ENCODE data around the gene BCL2. TPM values are rescaled to one million over a fixed set of nuclear protein-coding genes. Genes with fewer than 3 reads are reported as not detected.

Gene BCL2
- total RNA-seq, 1 donor from 2014 or later = 39.1 TPM

GRCh38 chr18:63179422-63179821 lies 140.1 kb downstream of the BCL2 start:
- H3K36me3 ChIP-seq (ENCODE audit: control insufficient read depth in 3 of 3, insufficient read depth in 3 of 3, low read length in 3 of 3) = no peaks in the 10 kb centered on the region
- no peak overlapping the region for H3K27ac ChIP-seq (ENCODE audit: low read depth, low read length)
- H3K4me3 ChIP-seq (ENCODE audit: low read length in 3 of 3) = peak overlapping the region in 1 of 3 donors; percentile 22
- peak overlapping the region in 1 of 3 donors; percentile 76 for H3K9ac ChIP-seq (ENCODE audit: low read depth in 1 of 3, low read length in 3 of 3)
- no peaks in the 10 kb centered on the region for H3K9me3 ChIP-seq (ENCODE audit: control insufficient read depth in 3 of 3, low read length in 3 of 3)
- H3K27me3 ChIP-seq (ENCODE audit: control insufficient read depth in 3 of 3, insufficient read depth in 3 of 3, low read length in 3 of 3) = no peaks in the 10 kb centered on the region
- H3K4me1 ChIP-seq (ENCODE audit: control insufficient read depth in 3 of 3, insufficient read depth in 3 of 3, low read length in 3 of 3) = peaks cover 37 to 56% (median 42%) of the 10 kb centered on the region in 3 donors

- H3K9ac ChIP-seq (ENCODE audit: low read depth in 1 of 3, low read length in 3 of 3) = peak overlapping the region in 2 of 3 donors; percentile 13 to 76
- no peaks in the 10 kb centered on the region for H3K27me3 ChIP-seq (ENCODE audit: control insufficient read depth in 3 of 3, insufficient read depth in 3 of 3, low read length in 3 of 3)
- peaks cover 37 to 55% (median 42%) of the 10 kb centered on the region in 3 donors for H3K4me1 ChIP-seq (ENCODE audit: control insufficient read depth in 3 of 3, insufficient read depth in 3 of 3, low read length in 3 of 3)
- no peaks in the 10 kb centered on the region for H3K9me3 ChIP-seq (ENCODE audit: control insufficient read depth in 3 of 3, low read length in 3 of 3)
- peak overlapping the region in 2 of 3 donors; percentile 22 to 59 for H3K4me3 ChIP-seq (ENCODE audit: low read length in 3 of 3)
- no peaks in the 10 kb centered on the region for H3K36me3 ChIP-seq (ENCODE audit: control insufficient read depth in 3 of 3, insufficient read depth in 3 of 3, low read length in 3 of 3)
- H3K27ac ChIP-seq (ENCODE audit: low read depth, low read length) = no peak overlapping the region
These were observed 140.6 kb downstream of the BCL2 start for GRCh38 chr18:63178971-63179370.

- H3K27me3 ChIP-seq (ENCODE audit: control insufficient read depth in 3 of 3, insufficient read depth in 3 of 3, low read length in 3 of 3) = no peaks in the 10 kb centered on the region
- H3K27ac ChIP-seq (ENCODE audit: low read depth, low read length) = peak overlapping the region; percentile 49
- H3K9ac ChIP-seq (ENCODE audit: low read depth in 1 of 3, low read length in 3 of 3) = peak overlapping the region; percentile 24 to 76 (median 65)
- H3K4me3 ChIP-seq (ENCODE audit: low read length in 3 of 3) = peak overlapping the region; percentile 37 to 59 (median 45)
- no peaks in the 10 kb centered on the region for H3K9me3 ChIP-seq (ENCODE audit: control insufficient read depth in 3 of 3, low read length in 3 of 3)
- no peaks in the 10 kb centered on the region for H3K36me3 ChIP-seq (ENCODE audit: control insufficient read depth in 3 of 3, insufficient read depth in 3 of 3, low read length in 3 of 3)
- peaks cover 35 to 48% (median 39%) of the 10 kb centered on the region in 3 donors for H3K4me1 ChIP-seq (ENCODE audit: control insufficient read depth in 3 of 3, insufficient read depth in 3 of 3, low read length in 3 of 3)
These were observed 141.4 kb downstream of the BCL2 start for GRCh38 chr18:63177919-63178821.

GRCh38 chr18:63177259-63177658 lies 142.3 kb downstream of the BCL2 start:
- Histone ChIP-seq H3K9ac (ENCODE audit: low read depth in 1 of 3, low read length in 3 of 3) (no peak overlapping the region), H3K27ac (ENCODE audit: low read depth, low read length) (no peak overlapping the region), H3K27me3 (ENCODE audit: control insufficient read depth in 3 of 3, insufficient read depth in 3 of 3, low read length in 3 of 3) (no peaks in the 10 kb centered on the region), H3K4me3 (ENCODE audit: low read length in 3 of 3) (no peak overlapping the region), H3K4me1 (ENCODE audit: control insufficient read depth in 3 of 3, insufficient read depth in 3 of 3, low read length in 3 of 3) (peaks cover 29 to 38% (median 32%) of the 10 kb centered on the region in 3 donors), H3K9me3 (ENCODE audit: control insufficient read depth in 3 of 3, low read length in 3 of 3) (no peaks in the 10 kb centered on the region), H3K36me3 (ENCODE audit: control insufficient read depth in 3 of 3, insufficient read depth in 3 of 3, low read length in 3 of 3) (no peaks in the 10 kb centered on the region)

- H3K9ac ChIP-seq (ENCODE audit: low read depth in 1 of 3, low read length in 3 of 3) = no peak overlapping the region
- peaks cover 19 to 27% (median 21%) of the 10 kb centered on the region in 3 donors for H3K4me1 ChIP-seq (ENCODE audit: control insufficient read depth in 3 of 3, insufficient read depth in 3 of 3, low read length in 3 of 3)
- H3K4me3 ChIP-seq (ENCODE audit: low read length in 3 of 3) = no peak overlapping the region
- no peaks in the 10 kb centered on the region for H3K9me3 ChIP-seq (ENCODE audit: control insufficient read depth in 3 of 3, low read length in 3 of 3)
- H3K36me3 ChIP-seq (ENCODE audit: control insufficient read depth in 3 of 3, insufficient read depth in 3 of 3, low read length in 3 of 3) = no peaks in the 10 kb centered on the region
- H3K27ac ChIP-seq (ENCODE audit: low read depth, low read length) = no peak overlapping the region
- H3K27me3 ChIP-seq (ENCODE audit: control insufficient read depth in 3 of 3, insufficient read depth in 3 of 3, low read length in 3 of 3) = no peaks in the 10 kb centered on the region
These were observed 144.3 kb downstream of the BCL2 start for GRCh38 chr18:63175264-63175663.

GRCh38 chr18:63173983-63174382 lies 145.6 kb downstream of the BCL2 start:
- Histone ChIP-seq H3K9me3 (ENCODE audit: control insufficient read depth in 3 of 3, low read length in 3 of 3) (no peaks in the 10 kb centered on the region), H3K27me3 (ENCODE audit: control insufficient read depth in 3 of 3, insufficient read depth in 3 of 3, low read length in 3 of 3) (no peaks in the 10 kb centered on the region), H3K4me1 (ENCODE audit: control insufficient read depth in 3 of 3, insufficient read depth in 3 of 3, low read length in 3 of 3) (peaks cover 9 to 17% (median 16%) of the 10 kb centered on the region in 3 donors), H3K27ac (ENCODE audit: low read depth, low read length) (no peak overlapping the region), H3K9ac (ENCODE audit: low read depth in 1 of 3, low read length in 3 of 3) (no peak overlapping the region), H3K36me3 (ENCODE audit: control insufficient read depth in 3 of 3, insufficient read depth in 3 of 3, low read length in 3 of 3) (no peaks in the 10 kb centered on the region), H3K4me3 (ENCODE audit: low read length in 3 of 3) (no peak overlapping the region)

- H3K4me3 ChIP-seq (ENCODE audit: low read length in 3 of 3) = no peak overlapping the region
- H3K4me1 ChIP-seq (ENCODE audit: control insufficient read depth in 3 of 3, insufficient read depth in 3 of 3, low read length in 3 of 3) = no peaks in the 10 kb centered on the region
- H3K9ac ChIP-seq (ENCODE audit: low read depth in 1 of 3, low read length in 3 of 3) = no peak overlapping the region
- no peaks in the 10 kb centered on the region for H3K9me3 ChIP-seq (ENCODE audit: control insufficient read depth in 3 of 3, low read length in 3 of 3)
- no peaks in the 10 kb centered on the region for H3K27me3 ChIP-seq (ENCODE audit: control insufficient read depth in 3 of 3, insufficient read depth in 3 of 3, low read length in 3 of 3)
- H3K36me3 ChIP-seq (ENCODE audit: control insufficient read depth in 3 of 3, insufficient read depth in 3 of 3, low read length in 3 of 3) = no peaks in the 10 kb centered on the region
- H3K27ac ChIP-seq (ENCODE audit: low read depth, low read length) = no peak overlapping the region
These were observed 149.7 kb downstream of the BCL2 start for GRCh38 chr18:63169853-63170252.

- H3K4me3 ChIP-seq (ENCODE audit: low read length in 3 of 3) = no peak overlapping the region
- no peaks in the 10 kb centered on the region for H3K27me3 ChIP-seq (ENCODE audit: control insufficient read depth in 3 of 3, insufficient read depth in 3 of 3, low read length in 3 of 3)
- H3K36me3 ChIP-seq (ENCODE audit: control insufficient read depth in 3 of 3, insufficient read depth in 3 of 3, low read length in 3 of 3) = no peaks in the 10 kb centered on the region
- no peak overlapping the region for H3K9ac ChIP-seq (ENCODE audit: low read depth in 1 of 3, low read length in 3 of 3)
- H3K27ac ChIP-seq (ENCODE audit: low read depth, low read length) = no peak overlapping the region
- H3K4me1 ChIP-seq (ENCODE audit: control insufficient read depth in 3 of 3, insufficient read depth in 3 of 3, low read length in 3 of 3) = no peaks in the 10 kb centered on the region
- no peaks in the 10 kb centered on the region for H3K9me3 ChIP-seq (ENCODE audit: control insufficient read depth in 3 of 3, low read length in 3 of 3)
These were observed 151.3 kb downstream of the BCL2 start for GRCh38 chr18:63168287-63168686.

GRCh38 chr18:63166142-63166541 lies 153.4 kb downstream of the BCL2 start:
- no peaks in the 10 kb centered on the region for H3K36me3 ChIP-seq (ENCODE audit: control insufficient read depth in 3 of 3, insufficient read depth in 3 of 3, low read length in 3 of 3)

GRCh38 chr18:63164396-63164795 lies 155.2 kb downstream of the BCL2 start:
- no peak overlapping the region for H3K4me3 ChIP-seq (ENCODE audit: low read length in 3 of 3)
- no peaks in the 10 kb centered on the region for H3K27me3 ChIP-seq (ENCODE audit: control insufficient read depth in 3 of 3, insufficient read depth in 3 of 3, low read length in 3 of 3)
- H3K36me3 ChIP-seq (ENCODE audit: control insufficient read depth in 3 of 3, insufficient read depth in 3 of 3, low read length in 3 of 3) = no peaks in the 10 kb centered on the region
- no peak overlapping the region for H3K27ac ChIP-seq (ENCODE audit: low read depth, low read length)
- peaks cover 14 to 20% (median 15%) of the 10 kb centered on the region in 3 donors for H3K4me1 ChIP-seq (ENCODE audit: control insufficient read depth in 3 of 3, insufficient read depth in 3 of 3, low read length in 3 of 3)
- no peak overlapping the region for H3K9ac ChIP-seq (ENCODE audit: low read depth in 1 of 3, low read length in 3 of 3)
- no peaks in the 10 kb centered on the region for H3K9me3 ChIP-seq (ENCODE audit: control insufficient read depth in 3 of 3, low read length in 3 of 3)

More at GRCh38 chr18:63166142-63166541, 153.4 kb downstream of the BCL2 start:
- Histone ChIP-seq H3K4me3 (ENCODE audit: low read length in 3 of 3) (no peak overlapping the region), H3K27ac (ENCODE audit: low read depth, low read length) (no peak overlapping the region), H3K27me3 (ENCODE audit: control insufficient read depth in 3 of 3, insufficient read depth in 3 of 3, low read length in 3 of 3) (no peaks in the 10 kb centered on the region), H3K9me3 (ENCODE audit: control insufficient read depth in 3 of 3, low read length in 3 of 3) (no peaks in the 10 kb centered on the region), H3K9ac (ENCODE audit: low read depth in 1 of 3, low read length in 3 of 3) (no peak overlapping the region), H3K4me1 (ENCODE audit: control insufficient read depth in 3 of 3, insufficient read depth in 3 of 3, low read length in 3 of 3) (peaks cover 13 to 18% (median 14%) of the 10 kb centered on the region in 3 donors)

All from skeletal muscle tissue (tissue), 4 donors.